Smooth muscle cell (in vitro differentiated cells): ENCODE data around the gene CALU. TPM values are rescaled to one million over a fixed set of nuclear protein-coding genes. Genes with fewer than 3 reads are reported as not detected.
A peak's percentile ranks its signal among the peaks of the same experiment; 100 is the strongest.

ENCODE experiments used
- DNase-seq: peaks from one replicate; lab custom pipeline; 2025; ENCODE audit not compliant: unreplicated experiment; lab: John Stamatoyannopoulos, UW
- H2AFZ ChIP-seq: fragments of 200-600 bp; sonication (generic); 2 replicates; pipeline ENCODE4 v1.6.0; 2016; ENCODE audit warnings: antibody characterized with exemption, low read depth, mild to moderate bottlenecking
- H3F3A ChIP-seq: fragments of 200-600 bp; sonication (generic); 2 replicates; pipeline ENCODE4 v1.6.0; 2017; ENCODE audit warnings: antibody characterized with exemption, low read depth
- H3K27ac ChIP-seq: fragments of 200-600 bp; sonication (generic); 2 replicates; pipeline ENCODE4 v1.5.1; 2016; ENCODE audit warnings: low read depth, mild to moderate bottlenecking
- H3K27me3 ChIP-seq: fragments of 200-600 bp; sonication (generic); 2 replicates; pipeline ENCODE4 v1.6.1; 2016; ENCODE audit warnings: low read depth, mild to moderate bottlenecking
- H3K36me3 ChIP-seq: fragments of 200-600 bp; sonication (generic); 2 replicates; pipeline ENCODE4 v1.5.1; 2016; ENCODE audit warnings: low read depth
- H3K4me1 ChIP-seq: fragments of 200-600 bp; sonication (generic); 2 replicates; pipeline ENCODE4 v1.5.1; 2016; ENCODE audit warnings: low read depth
- H3K4me2 ChIP-seq: fragments of 200-600 bp; sonication (generic); 2 replicates; pipeline ENCODE4 v1.6.0; 2016; ENCODE audit warnings: mild to moderate bottlenecking
- H3K4me3 ChIP-seq: fragments of 200-600 bp; sonication (generic); 2 replicates; pipeline ENCODE4 v1.5.1; 2016; ENCODE audit warnings: mild to moderate bottlenecking
- H3K79me2 ChIP-seq: fragments of 200-600 bp; sonication (generic); 2 replicates; pipeline ENCODE4 v1.6.0; 2016; ENCODE audit warnings: low read depth, mild to moderate bottlenecking
- H3K9ac ChIP-seq: fragments of 200-600 bp; sonication (generic); 2 replicates; pipeline ENCODE4 v1.6.0; 2016; ENCODE audit warnings: low read depth
- H3K9me3 ChIP-seq: fragments of 200-600 bp; sonication (generic); replicated peaks from 2 replicates; pipeline ENCODE4 v1.5.1; 2016; ENCODE audit warnings: low read depth
- H4K20me1 ChIP-seq: fragments of 200-600 bp; sonication (generic); 2 replicates; pipeline ENCODE4 v1.6.0; 2016; ENCODE audit warnings: low read depth
- CTCF ChIP-seq: fragments of 200-600 bp; sonication (generic); IDR thresholded peaks from 2 replicates; pipeline ENCODE4 v1.5.1; 2017; ENCODE audit warnings: borderline replicate concordance, mild to moderate bottlenecking, antibody characterized with exemption; ENCODE audit not compliant: insufficient read depth, poor library complexity, severe bottlenecking
- WGBS: methylation state at CpG from one replicate; pipeline ENCODE4 v1.1.7; 2016; ENCODE audit warnings: low lambda C conversion rate; 5-methylcytosine and 5-hydroxymethylcytosine counted together
- polyA plus RNA-seq: library from polyadenylated mRNA; unstranded; fragments of >200 nt; fragmentation: Nextera tagmentation; extraction: Ambion mirVana; gene quantifications from 2 replicates; pipeline ENCODE4 v1.2.1, GENCODE V29; 2016
- total RNA-seq: library from RNA; depleted of rRNA; stranded (reverse); fragments of >200 nt; gene quantifications from 2 replicates; pipeline ENCODE4 v1.2.3, GENCODE V29; 2014

Gene CALU
- total and polyA plus RNA-seq, 2 experiments from 2014 or later = 679 to 783 TPM

- DNase-seq = no peak
- Histone ChIP-seq H4K20me1 (no peaks in the 10 kb centered on the region), H3K9ac (no peak overlapping the region), H3K27ac (no peak overlapping the region), H3K4me2 (no peak overlapping the region), H3F3A (no peaks in the 10 kb centered on the region), H3K4me1 (peaks cover 6% of the 10 kb centered on the region), H2AFZ (no peak overlapping the region), H3K27me3 (peaks cover 14% of the 10 kb centered on the region), H3K4me3 (no peak overlapping the region), H3K36me3 (no peaks in the 10 kb centered on the region), H3K79me2 (no peaks in the 10 kb centered on the region), H3K9me3 (no peaks in the 10 kb centered on the region)
- 94% methylated on average over 19 of the region's 19 CpGs for WGBS
- TF ChIP-seq CTCF = no peak
Measured at GRCh38 chr7:128693373-128694015, 45.7 kb upstream of the CALU start.

GRCh38 chr7:128694738-128695137 lies 44.4 kb upstream of the CALU start:
- Histone ChIP-seq H3K27ac (no peak overlapping the region), H3K9me3 (no peaks in the 10 kb centered on the region), H2AFZ (no peak overlapping the region), H4K20me1 (no peaks in the 10 kb centered on the region), H3K4me1 (peaks cover 6% of the 10 kb centered on the region), H3K4me2 (no peak overlapping the region), H3K9ac (no peak overlapping the region), H3K4me3 (no peak overlapping the region), H3K27me3 (peaks cover 18% of the 10 kb centered on the region), H3F3A (no peaks in the 10 kb centered on the region), H3K36me3 (no peaks in the 10 kb centered on the region), H3K79me2 (no peaks in the 10 kb centered on the region)
- no peak for DNase-seq
- 66% methylated on average over 2 of the region's 2 CpGs for WGBS
- TF ChIP-seq CTCF = no peak

- Histone ChIP-seq H3K4me2 (peak overlapping the region; percentile 93), H3K4me1 (peaks cover 11% of the 10 kb centered on the region), H3K9ac (no peak overlapping the region), H2AFZ (no peak overlapping the region), H3K27me3 (peaks cover 18% of the 10 kb centered on the region), H3K27ac (no peak overlapping the region), H3K4me3 (peak overlapping the region; percentile 49), H3F3A (no peaks in the 10 kb centered on the region), H3K79me2 (no peaks in the 10 kb centered on the region), H3K36me3 (no peaks in the 10 kb centered on the region), H4K20me1 (no peaks in the 10 kb centered on the region), H3K9me3 (no peaks in the 10 kb centered on the region)
- peak; percentile 24 for TF ChIP-seq CTCF
- 3% methylated on average over 36 of the region's 37 CpGs for WGBS
- DNase-seq = no peak
Measured at GRCh38 chr7:128697302-128697905, 41.8 kb upstream of the CALU start.
